GM21390 (cell line): Measurements from ENCODE around the gene SPRR2D.
"Not testable (repeated sequence)": the region's sequence is repeated elsewhere in the genome, so short reads cannot be mapped to it uniquely, and the experiment has no call there.

Source experiments
- ATAC-seq: cut with Tn5 transposase; IDR thresholded peaks from one replicate; pipeline ENCODE4 v1.9.1; 2021; ENCODE audit not compliant: unreplicated experiment

Gene SPRR2D

GRCh38 chr1:153040950-153041631 is at the start of gene SPRR2D:
Gene SPRR2D (minus strand): TSS chr1:153041120. CDS start chr1:153040346, 774 bp downstream.
- ATAC-seq, result no peak

DNA sequence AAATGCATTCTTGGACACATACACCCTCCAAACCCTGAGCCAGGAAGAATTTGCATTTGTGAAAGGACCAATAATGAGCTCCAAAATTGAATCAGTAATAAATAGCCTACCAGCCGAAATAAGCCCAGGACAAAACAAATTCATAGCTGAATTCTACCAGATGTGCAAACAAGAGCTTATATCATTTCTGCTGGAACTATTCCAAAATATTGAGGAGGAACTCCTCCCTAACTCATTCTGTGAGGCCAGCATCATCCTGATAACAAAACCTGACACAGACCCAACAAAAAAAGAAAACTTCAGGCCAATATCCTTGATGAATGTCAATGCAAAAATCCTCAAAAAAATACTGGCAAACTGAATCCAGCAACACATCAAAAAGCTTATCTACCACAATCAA is 46.7 kb upstream of the SPRR2D start:
- no peak for ATAC-seq

DNA sequence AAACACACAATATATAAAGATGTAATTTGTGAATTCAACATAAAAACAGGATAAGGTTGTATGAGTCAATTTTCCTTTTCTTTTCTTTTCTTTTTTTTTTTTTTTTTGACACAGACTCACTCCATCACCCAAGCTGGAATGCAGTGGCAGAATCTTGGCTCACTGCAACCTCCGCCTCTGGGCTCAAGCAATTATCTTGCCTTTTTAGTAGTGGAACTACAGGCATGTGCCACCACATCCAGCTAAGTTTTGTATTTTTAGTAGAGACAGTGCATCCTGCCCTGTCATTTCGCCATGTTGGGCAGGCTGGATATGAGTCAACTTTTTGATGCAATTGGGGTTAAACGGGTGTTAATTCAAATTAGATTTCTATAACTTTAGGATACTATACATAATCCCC is 40.8 kb upstream of the SPRR2D start:
- no peak for ATAC-seq

DNA sequence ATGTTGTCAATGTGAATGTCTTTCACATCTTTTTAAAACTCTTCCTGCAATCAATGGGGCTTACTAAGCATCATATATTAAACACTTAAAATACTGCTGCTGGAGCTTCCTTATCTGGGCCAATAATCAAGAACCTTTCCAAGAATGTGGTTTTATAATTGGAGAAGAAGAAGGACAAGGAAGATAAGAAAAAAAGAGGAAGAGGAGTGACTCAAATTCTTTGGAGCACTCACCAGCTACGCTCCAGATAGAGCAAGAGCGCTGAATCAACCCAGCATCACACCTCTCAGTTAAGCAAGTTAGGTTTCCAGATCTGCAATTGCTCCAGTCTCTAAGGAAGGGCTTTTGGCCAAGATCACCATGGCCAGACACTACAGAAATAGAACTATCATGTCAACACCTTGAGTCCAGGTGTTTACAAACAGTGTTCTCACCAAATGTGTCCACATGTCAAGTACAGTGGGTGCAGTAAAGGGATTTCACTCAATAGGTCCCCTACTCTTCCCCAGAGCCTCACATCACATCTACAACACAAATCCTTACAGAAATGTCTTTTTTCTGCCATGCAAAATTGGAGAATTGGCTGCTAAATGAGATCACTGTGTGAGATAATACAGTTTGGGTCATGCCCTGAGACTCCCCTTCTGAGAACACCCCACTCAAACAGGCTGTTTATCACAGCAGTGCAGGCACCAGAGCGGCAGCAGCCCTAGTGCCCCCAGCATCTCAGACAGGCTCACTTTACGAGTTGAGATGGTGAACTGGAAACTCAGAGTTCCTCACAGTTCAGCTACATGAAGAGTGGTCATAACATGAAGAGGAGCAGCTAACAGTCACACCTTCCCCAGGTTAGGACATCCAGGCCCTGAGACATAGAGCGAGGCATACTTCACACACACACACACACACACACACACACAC is 32.1 kb upstream of the SPRR2D start:
- no peak for ATAC-seq

GRCh38 chr1:153071511-153071910 is 30.6 kb upstream of the SPRR2D start, which contains the start of gene SPRR2B:
Gene SPRR2B (minus strand): TSS chr1:153071611. CDS start chr1:153070839, 772 bp downstream.
- ATAC-seq, result no peak

- no peak for ATAC-seq
These were observed 29.3 kb upstream of the SPRR2D start for GRCh38 chr1:153070243-153070642.

GRCh38 chr1:153058826-153059784 is 18.2 kb upstream of the SPRR2D start:
- no peak for ATAC-seq

GRCh38 chr1:153058154-153058553 is 17.2 kb upstream of the SPRR2D start:
- ATAC-seq, result no peak

DNA sequence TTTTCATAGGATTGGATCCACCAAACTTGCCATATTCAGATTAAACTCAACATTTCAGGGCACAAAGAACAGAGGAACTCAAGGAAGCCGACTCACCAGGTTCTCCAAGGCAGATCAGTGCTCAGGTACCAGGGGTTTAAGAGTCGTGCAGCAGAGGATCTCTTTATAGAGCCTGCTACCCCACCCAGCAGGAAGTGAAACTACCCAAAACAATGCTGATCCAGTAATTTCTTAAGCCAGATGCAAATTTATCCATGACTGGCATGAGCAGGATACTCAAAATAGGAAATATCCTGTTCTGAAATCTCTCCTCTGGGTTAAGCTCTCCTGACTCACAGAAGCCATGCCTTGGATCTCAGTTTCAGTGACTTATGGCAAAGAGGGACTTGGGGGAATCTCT is 16.5 kb upstream of the SPRR2D start, which contains the start of gene SPRR2A:
SPRR2A (minus strand) TSS at position 138 of the 400 bp plus-strand sequence. CDS start 777 bp downstream, outside the sequence.
- ATAC-seq, result no peak

GRCh38 chr1:153056111-153056510 is 15.2 kb upstream of the SPRR2D start:
- ATAC-seq, result not testable (repeated sequence)

GRCh38 chr1:153049211-153049610 is 8.3 kb upstream of the SPRR2D start:
- no peak for ATAC-seq

DNA sequence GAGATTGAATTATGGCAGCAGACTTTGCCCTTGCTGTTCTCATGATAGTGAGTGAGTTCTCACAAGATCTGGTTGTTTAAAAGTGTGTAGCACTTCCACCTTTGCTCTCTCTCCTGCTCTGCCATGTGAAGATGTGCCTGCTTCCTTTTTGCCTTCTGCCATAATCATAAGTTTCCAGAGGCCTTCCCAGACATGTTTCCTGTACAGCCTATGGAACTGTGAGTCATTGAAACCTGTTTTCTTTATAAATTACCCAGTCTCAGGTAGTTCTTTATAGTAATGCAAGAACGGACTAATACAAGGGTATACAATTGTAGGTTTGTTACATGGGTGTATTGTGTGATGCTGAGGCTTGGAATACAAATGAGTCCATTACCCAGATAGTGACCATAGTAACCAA is 5.7 kb downstream of the SPRR2D start:
- ATAC-seq, result no peak

DNA sequence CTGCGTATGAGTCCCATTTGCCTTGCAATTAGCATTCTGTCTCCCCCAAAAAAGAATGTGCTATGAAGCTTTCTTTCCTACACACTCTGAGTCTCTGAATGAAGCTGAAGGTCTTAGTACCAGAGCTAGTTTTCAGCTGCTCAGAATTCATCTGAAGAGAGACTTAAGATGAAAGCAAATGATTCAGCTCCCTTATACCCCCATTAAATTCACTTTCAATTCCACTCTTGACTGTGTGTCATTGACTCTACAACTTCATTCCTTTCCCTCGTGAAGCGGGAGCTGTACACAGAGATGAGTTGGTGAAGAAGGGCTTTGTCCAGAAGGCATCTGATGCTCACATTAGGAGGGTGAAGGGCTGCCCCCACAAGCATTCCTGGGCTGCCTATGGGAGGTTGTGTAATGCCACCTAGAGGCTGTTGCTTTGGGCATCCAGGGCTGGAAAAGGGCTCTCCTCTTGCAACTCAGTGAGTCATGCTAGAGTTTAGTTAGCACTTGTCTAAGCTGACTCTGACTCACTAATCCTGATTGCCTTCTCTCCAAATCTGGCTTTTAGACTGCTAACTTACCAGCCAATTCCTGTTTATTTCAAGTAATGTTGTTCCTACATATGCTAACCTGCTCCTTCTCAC is 8.1 kb downstream of the SPRR2D start:
- ATAC-seq, result no peak

DNA sequence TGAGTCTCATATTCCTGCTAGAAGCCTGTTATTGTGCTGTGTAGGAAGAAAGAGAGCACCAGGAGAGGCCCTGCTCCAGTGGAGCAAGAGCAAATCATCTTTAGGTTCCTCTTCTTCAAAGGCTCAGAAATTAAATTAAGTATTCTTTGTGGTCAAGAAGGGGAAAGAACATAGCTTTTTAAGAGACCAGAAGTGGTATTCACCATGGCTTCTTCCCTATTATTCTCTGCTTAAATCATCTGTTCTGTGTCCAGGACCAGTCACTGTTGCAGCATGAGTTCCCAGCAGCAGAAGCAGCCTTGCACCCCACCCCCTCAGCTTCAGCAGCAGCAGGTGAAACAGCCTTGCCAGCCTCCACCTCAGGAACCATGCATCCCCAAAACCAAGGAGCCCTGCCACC is 8.8 kb downstream of the SPRR2D start:
- no peak for ATAC-seq

GRCh38 chr1:153030895-153031294 is 10.0 kb downstream of the SPRR2D start, which contains the start of gene SPRR1B:
Gene SPRR1B (plus strand): TSS chr1:153031203. CDS start chr1:153032346, 1,143 bp downstream.
- ATAC-seq, result no peak

GRCh38 chr1:153028766-153029165 is 12.2 kb downstream of the SPRR2D start:
- ATAC-seq, result no peak

DNA sequence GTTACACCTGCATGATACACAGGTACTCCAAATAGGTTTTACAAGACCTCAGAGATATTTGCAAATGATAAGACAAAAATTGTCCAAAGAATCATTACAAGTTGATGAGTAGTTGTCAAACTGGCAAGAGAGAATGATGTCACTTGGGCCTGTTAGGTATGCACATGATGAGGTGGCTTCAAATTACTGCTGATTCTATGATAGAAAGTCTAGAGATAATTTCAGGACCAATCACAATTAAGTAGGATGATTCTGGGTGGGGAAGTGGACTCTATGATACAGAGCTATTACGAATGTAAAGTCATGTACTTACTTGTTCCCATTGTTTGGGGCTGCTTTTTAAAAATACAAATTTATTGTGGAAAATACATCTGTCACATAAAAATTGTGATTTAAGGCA is 15.1 kb downstream of the SPRR2D start:
- ATAC-seq, result no peak

DNA sequence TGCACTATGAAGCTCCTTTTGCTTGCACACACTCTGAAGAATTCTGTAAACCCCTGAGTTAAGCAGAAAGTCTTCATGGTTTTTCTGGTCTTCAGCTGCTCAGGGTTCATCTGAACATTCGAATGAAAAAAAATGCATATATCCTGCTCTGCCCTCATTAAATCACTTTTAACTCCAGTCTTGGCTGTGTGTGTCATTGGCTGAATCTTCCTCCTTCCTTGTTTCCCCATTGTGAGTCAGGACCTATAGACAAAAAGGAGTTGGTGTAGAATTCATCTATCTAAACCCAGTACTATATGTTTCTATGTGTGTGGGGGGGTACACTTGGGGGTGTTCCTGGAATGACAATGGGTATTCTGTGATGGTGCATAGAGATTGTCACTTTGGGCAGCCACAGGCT is 16.5 kb downstream of the SPRR2D start:
- no peak for ATAC-seq

DNA sequence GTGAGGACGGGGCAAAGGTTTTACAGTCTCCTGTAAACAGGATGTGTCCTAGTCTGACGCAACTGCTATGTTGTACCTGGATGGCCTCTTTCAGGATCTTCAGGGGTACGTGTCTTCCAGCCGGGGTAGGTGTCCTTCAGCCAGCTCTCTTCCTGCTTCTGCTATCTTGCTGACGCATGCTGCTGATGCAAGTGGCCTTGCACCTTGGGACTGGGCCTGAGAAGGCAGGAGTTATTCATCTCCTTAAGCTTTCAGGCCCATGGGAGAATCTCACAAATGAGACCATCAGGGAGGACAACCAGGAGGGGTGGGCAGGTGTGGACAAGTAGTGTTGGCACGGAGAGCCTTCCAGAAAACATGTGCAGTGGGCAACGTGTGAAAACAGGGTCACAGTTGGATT is 17.8 kb downstream of the SPRR2D start:
- ATAC-seq, result no peak

- not testable (repeated sequence) for ATAC-seq
These were observed 18.6 kb downstream of the SPRR2D start for GRCh38 chr1:153022340-153022739.
